Ishikawa (cell line): ENCODE data around the gene NKD2.

Source experiments
- CREB1 ChIP-seq: IDR thresholded peaks from 2 replicates; pipeline ENCODE4 v1.6.1; 2012; ENCODE audit warnings: low read depth
- EGR1 ChIP-seq: IDR thresholded peaks from 2 replicates; pipeline ENCODE4 v1.6.1; 2012
- EP300 ChIP-seq: IDR thresholded peaks from 2 replicates; pipeline ENCODE4 v1.6.1; 2012; ENCODE audit warnings: borderline replicate concordance
- TAF1 ChIP-seq: IDR thresholded peaks from 2 replicates; pipeline ENCODE4 v1.6.1; 2012; ENCODE audit warnings: low read depth, mild to moderate bottlenecking
- TEAD4 ChIP-seq: IDR thresholded peaks from 2 replicates; pipeline ENCODE4 v1.6.1; 2012
- TF ChIP-seq, protein P1 (sequence below): IDR thresholded peaks from 2 replicates; pipeline ENCODE4 v1.6.1; 2012

DNA sequence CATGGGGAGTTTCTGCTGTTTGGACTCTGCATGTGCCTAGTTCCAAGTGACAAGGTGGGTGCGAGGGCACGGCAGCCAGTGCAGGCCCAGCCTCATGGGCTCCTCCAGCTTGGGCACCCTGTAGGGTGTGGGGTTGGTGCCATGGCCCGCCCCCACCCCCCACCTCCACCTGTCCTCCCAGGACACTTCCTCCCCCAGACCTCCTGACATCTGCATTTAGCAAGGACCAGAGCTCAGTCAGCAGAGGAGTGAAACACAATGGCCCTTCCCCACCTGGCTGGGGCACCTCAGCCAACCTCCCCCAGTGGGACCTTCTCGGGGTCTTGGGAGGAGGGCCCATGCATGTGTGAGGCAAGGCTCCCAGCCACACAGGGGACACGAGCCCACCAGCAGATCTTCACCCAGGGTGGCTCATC lies 1.9 kb upstream of the NKD2 start:
- TF ChIP-seq EP300: no peak
- TF ChIP-seq TAF1: no peak
- TF ChIP-seq, protein P1, sequence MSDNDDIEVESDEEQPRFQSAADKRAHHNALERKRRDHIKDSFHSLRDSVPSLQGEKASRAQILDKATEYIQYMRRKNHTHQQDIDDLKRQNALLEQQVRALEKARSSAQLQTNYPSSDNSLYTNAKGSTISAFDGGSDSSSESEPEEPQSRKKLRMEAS: no peak
- TF ChIP-seq EGR1: no peak
- no peak for TF ChIP-seq CREB1
- TF ChIP-seq TEAD4: no peak
